Measurements from ENCODE around the gene OSER1.
"Not testable (repeated sequence)": the region's sequence is repeated elsewhere in the genome, so short reads cannot be mapped to it uniquely, and the experiment has no call there.

OSER1 gene

DNA sequence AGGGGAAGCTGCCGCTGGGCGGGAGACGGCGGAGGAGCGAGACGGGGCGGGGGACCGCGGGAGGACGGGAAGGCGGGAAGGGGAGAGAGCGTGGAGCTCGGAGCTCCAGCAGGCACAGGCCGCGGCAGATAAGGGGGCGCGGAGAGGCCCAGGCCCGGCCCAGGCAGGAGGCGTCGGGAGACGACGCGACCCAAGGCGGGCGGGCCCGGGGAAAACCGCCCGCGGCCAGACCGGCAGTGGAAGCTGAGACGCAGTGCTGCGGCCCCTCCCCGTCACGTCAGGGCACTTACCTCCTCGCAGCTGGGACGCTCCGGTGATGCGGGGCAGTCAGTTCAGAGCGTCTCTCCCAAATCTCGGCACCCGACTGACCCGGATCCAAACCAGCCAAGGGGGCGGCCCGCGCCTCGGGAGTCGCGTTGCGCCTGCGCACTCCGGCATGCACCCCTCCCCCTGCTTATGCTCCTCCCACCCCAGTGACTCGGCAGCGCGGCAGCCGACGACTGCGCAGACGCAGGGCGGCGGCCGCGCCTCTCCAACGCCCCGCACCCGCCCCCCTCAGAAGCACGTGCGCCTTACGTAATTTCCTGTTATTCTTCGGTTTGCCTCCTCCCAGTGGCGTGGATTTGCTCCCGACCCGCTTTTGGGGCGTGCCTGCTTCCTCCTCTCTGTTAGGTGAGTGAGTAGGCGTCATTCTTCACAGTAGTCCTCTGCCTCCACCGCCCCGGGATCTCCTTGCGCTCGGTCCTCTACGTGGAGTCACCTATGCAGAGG is at the start of gene OSER1:
Gene OSER1 (minus strand): TSS at position 366 of the 771 bp plus-strand sequence. CDS start 3,814 bp downstream, outside the sequence.
- DNase-seq (ENCODE audit: low spot score) (peak; percentile 100), FAIRE-seq (peak; percentile 98)

GRCh38 chr20:44258226-44258890 is 47.8 kb upstream of the OSER1 start:
- no peak for FAIRE-seq
- no peak for DNase-seq (ENCODE audit: low spot score)

DNA sequence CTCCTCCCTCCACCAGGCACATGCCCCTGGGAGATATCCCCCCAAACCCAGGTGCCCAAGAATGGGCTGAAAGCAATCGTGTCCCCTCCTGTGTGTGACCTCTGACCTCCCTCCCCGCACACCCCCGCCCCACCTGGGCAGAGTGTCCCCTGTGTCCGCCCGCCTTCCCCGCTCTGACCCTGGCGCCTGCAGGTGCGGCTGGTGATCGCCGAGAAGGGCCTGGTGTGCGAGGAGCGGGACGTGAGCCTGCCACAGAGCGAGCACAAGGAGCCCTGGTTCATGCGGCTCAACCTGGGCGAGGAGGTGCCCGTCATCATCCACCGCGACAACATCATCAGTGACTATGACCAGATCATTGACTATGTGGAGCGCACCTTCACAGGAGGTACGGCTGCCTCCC is 46.4 kb upstream of the OSER1 start:
- no peak for FAIRE-seq

DNA sequence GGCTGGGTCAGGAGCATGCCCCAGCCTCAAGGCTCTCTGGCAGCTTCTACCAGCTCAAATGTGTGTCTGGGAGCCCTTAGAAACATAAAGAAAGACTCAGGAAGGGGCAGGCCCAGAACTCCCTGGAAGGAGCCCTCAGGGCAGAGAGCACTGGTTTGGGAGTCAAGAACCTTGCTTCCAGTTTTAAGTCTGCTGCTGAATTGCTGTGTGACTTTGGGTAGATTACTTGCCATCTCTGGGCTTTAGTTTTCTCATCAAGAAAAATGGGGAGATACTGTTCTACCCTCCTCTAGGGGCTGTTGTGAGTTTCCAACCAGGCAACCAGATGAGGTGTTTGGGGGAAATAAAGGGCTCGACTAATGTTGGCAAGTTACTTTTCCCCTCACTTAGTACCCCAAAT is 45.4 kb upstream of the OSER1 start:
- DNase-seq (ENCODE audit: low spot score) (no peak), FAIRE-seq (no peak)

More for the DNA sequence above, 46.4 kb upstream of the OSER1 start:
- DNase-seq (ENCODE audit: low spot score) = no peak

DNA sequence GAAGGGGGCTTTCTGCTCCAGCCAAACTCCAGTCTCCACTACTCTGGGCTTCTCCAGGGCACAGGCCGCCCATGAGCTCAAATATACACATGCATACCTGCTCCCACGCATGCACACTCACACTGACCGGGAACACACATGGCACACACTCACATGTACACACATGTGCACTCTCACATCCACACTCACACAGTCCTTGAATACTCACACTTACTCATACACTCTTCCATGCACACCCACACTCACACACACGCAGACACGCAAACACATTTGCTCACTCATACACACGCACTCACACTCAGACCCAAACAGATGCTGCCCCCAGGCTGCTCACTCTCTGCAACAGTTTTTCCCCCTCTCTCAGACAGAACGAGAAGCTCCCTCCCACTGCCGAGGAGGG is 43.5 kb upstream of the OSER1 start:
- FAIRE-seq (peak; percentile 82), DNase-seq (ENCODE audit: low spot score) (no peak)

GRCh38 chr20:44253528-44253927 is 43.0 kb upstream of the OSER1 start:
- FAIRE-seq (no peak), DNase-seq (ENCODE audit: low spot score) (no peak)

- no peak for FAIRE-seq
- DNase-seq (ENCODE audit: low spot score) = no peak
Observed at GRCh38 chr20:44251284-44251683, 40.7 kb upstream of the OSER1 start.

DNA sequence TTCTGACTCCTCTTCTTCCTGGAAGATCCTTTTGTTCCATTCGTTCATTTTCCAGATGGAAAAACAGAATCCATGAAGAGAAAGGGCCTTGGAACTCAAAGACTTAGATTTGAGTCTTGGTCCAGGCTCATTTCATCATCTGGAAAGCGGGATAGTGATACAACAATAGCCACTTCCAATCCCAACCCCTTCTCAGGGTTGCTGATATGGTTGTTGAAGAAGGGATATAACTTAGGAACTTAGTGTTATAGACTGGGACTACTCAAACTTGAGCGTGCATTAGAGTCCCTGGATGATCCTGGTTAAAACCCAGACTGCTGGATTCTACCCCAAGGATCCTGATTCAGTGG is 37.8 kb upstream of the OSER1 start:
- DNase-seq (ENCODE audit: low spot score) = no peak
- no peak for FAIRE-seq

GRCh38 chr20:44247586-44248409 is 37.2 kb upstream of the OSER1 start:
- FAIRE-seq (no peak), DNase-seq (ENCODE audit: low spot score) (peak; percentile 88)

DNA sequence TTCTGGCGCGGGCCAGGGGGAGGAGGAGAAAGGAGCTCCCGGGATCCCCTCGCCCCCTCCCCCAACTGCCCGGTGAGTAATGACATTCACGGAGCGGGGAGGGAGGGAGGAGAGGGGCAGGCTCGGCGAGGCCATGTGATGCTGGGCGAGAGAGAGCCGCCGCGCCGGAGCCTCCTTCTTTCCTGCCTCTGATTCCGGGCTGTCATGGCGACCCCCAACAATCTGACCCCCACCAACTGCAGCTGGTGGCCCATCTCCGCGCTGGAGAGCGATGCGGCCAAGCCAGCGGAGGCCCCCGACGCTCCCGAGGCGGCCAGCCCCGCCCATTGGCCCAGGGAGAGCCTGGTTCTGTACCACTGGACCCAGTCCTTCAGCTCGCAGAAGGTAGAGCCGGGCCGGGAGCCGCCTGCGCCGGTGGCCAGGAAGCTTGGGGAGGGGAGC is 36.6 kb upstream of the OSER1 start, which contains the start of gene GDAP1L1:
Gene GDAP1L1 (plus strand): TSS at position 178 of the 441 bp plus-strand sequence. CDS start 27 bp downstream, at position 205.
- DNase-seq (ENCODE audit: low spot score) = peak; percentile 72
- no peak for FAIRE-seq

GRCh38 chr20:44245977-44246376 is 35.4 kb upstream of the OSER1 start:
- DNase-seq (ENCODE audit: low spot score) (no peak), FAIRE-seq (no peak)

DNA sequence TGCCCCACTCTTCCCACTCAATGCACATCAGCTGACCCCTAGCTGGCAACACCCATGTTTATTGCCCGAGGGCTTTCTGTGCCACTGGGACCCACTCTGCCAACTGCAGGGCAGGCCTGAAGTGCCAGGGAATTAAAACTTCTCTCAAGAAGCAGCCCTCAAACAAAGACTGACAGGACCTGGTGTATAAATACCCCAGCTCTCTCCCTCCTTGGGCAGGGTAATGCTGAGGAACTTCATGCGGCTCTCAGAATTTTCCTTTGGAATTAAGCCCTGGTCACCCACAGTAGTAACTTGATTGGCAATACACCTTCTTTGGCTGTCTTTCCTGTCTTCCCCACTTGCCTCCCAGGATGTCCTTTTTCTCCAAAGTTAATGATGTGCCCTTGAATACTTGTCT is 31.2 kb upstream of the OSER1 start:
- no peak for FAIRE-seq
- no peak for DNase-seq (ENCODE audit: low spot score)

GRCh38 chr20:44236840-44237239 is 26.3 kb upstream of the OSER1 start:
- FAIRE-seq; DNase-seq (ENCODE audit: low spot score): not testable (repeated sequence)

GRCh38 chr20:44235702-44236101 is 25.1 kb upstream of the OSER1 start:
- FAIRE-seq (no peak), DNase-seq (ENCODE audit: low spot score) (no peak)

- DNase-seq (ENCODE audit: low spot score) (no peak), FAIRE-seq (no peak)
Observed at GRCh38 chr20:44234566-44235317, 24.2 kb upstream of the OSER1 start.

DNA sequence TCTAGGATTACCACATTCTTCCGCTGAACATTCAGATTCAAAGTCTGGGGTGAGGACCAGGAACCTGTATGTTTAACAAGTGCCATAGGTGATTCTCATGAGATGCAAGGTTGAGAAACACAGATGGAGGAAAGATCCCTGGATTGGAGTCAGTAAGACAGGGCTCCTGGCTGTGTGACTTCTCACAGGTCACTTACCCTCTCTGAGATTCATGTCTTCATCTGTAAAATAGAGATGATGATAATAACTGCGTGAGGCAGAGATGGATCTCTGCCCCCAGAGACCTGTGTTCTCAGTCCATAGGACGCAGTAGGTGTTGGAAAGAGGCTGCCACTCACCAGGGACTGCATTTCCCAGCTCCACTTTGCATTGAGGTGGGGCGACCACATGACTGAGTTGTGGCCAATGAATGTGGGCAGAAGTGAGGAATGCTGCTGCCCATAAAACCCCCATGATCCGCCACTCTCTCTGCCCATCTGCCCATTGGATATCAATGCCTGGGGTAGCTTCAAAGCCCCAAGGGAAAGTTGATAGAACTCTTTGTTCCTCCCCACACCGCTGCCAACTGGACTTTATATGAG is 23.0 kb upstream of the OSER1 start:
- DNase-seq (ENCODE audit: low spot score) (no peak), FAIRE-seq (peak; percentile 71)

DNA sequence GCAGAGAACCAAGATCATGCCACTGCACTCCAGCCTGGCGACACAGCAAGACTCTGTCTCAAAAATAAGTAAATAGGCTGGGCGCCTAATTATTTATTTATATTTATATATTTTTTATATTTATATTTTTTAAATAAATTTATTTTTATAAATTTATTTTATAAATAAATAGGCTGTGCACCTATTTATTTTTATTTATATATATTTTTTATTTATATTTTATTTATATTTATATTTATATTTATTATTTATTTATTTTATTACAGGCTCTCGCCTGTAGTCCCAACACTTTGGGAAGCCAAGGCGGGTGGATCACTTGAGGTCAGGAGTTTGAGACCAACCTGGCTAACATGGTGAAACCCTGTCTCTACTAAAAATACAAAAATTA is 21.9 kb upstream of the OSER1 start:
- not testable (repeated sequence) for DNase-seq (ENCODE audit: low spot score); FAIRE-seq

DNA sequence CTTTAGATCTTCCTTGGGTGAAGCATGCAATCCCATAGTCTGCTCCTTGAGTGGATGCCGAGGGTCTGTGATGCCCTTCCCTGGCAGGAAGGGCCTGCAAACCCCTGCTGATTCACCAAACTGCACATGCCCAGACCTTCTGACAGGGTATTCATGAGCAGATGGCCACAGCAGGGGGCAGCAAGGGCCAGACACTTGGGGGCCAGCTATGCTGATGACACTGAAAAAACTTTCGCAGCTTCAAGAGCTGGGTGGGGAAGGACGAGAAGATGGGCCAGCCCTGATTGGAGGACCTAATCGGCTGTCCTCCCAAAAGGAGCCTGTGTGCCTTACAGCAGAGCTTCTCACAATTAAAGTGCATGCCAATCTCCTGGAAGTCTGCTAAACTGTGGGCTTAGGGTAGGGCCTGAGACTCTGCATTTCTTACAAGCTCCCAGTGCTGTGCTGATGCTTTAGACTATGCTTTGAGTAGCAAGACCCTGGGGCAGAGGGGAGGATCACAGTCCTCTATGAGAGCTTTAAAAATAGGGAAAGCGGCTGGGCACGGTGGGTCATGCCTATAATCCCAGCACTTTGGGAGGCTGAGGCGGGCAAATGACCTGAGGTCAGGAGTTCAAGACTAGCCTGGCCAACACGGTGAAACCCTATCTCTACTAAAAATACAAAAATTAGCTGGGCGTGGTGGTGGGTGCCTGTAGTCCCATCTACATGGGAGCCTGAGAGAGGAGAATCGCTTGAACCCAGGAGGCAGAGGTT is 21.3 kb upstream of the OSER1 start:
- DNase-seq (ENCODE audit: low spot score) (no peak), FAIRE-seq (peak; percentile 44)

- DNase-seq (ENCODE audit: low spot score) (no peak), FAIRE-seq (no peak)
Observed at GRCh38 chr20:44231193-44231592, 20.6 kb upstream of the OSER1 start.

Data from urothelium cell line (cell line).